ENCODE data around the gene NAA40.

The NAA40 gene

GRCh38 chr11:64003807-64004589 is 65.2 kb downstream of the NAA40 start:
- TF ChIP-seq TAF1 (IDR thresholded peaks at IDR 0.05; ENCODE audit: low read depth, low read length), result no peak
- TF ChIP-seq POU2F2 (IDR thresholded peaks at IDR 0.05; ENCODE audit: low read depth, low read length), result no peak
- TF ChIP-seq PAX5 (IDR thresholded peaks at IDR 0.05; ENCODE audit: insufficient read depth, low read length, severe bottlenecking), result no peak
- TF ChIP-seq POLR2A (IDR thresholded peaks at IDR 0.05; ENCODE audit: low read depth, low read length), result no peak
- TF ChIP-seq POLR2AphosphoS5 (IDR thresholded peaks at IDR 0.05; ENCODE audit: low read depth, low read length), result no peak
- no peak for TF ChIP-seq SPI1 (IDR thresholded peaks at IDR 0.05; ENCODE audit: low read depth, low read length)
- FAIRE-seq, result no peak
- no peak for DNase-seq (ENCODE audit: insufficient read length, low spot score)

- FAIRE-seq (no peak), DNase-seq (ENCODE audit: insufficient read length, low spot score) (no peak)
- no peak for TF ChIP-seq POU2F2 (IDR thresholded peaks at IDR 0.05; ENCODE audit: low read depth, low read length)
- TF ChIP-seq POLR2A (IDR thresholded peaks at IDR 0.05; ENCODE audit: low read depth, low read length), result no peak
- TF ChIP-seq POLR2AphosphoS5 (IDR thresholded peaks at IDR 0.05; ENCODE audit: low read depth, low read length), result no peak
- TF ChIP-seq PAX5 (IDR thresholded peaks at IDR 0.05; ENCODE audit: insufficient read depth, low read length, severe bottlenecking), result no peak
- TF ChIP-seq TAF1 (IDR thresholded peaks at IDR 0.05; ENCODE audit: low read depth, low read length), result no peak
- TF ChIP-seq SPI1 (IDR thresholded peaks at IDR 0.05; ENCODE audit: low read depth, low read length), result no peak
Observed at GRCh38 chr11:64004590-64004984, 65.8 kb downstream of the NAA40 start.

- DNase-seq (ENCODE audit: insufficient read length, low spot score), result no peak
- FAIRE-seq, result no peak
- TF ChIP-seq SPI1 (IDR thresholded peaks at IDR 0.05; ENCODE audit: low read depth, low read length), result no peak
- no peak for TF ChIP-seq TAF1 (IDR thresholded peaks at IDR 0.05; ENCODE audit: low read depth, low read length)
- no peak for TF ChIP-seq POU2F2 (IDR thresholded peaks at IDR 0.05; ENCODE audit: low read depth, low read length)
- TF ChIP-seq PAX5 (IDR thresholded peaks at IDR 0.05; ENCODE audit: insufficient read depth, low read length, severe bottlenecking), result no peak
- no peak for TF ChIP-seq POLR2AphosphoS5 (IDR thresholded peaks at IDR 0.05; ENCODE audit: low read depth, low read length)
- TF ChIP-seq POLR2A (IDR thresholded peaks at IDR 0.05; ENCODE audit: low read depth, low read length), result no peak
Observed at GRCh38 chr11:64005691-64006090, 66.9 kb downstream of the NAA40 start.

GRCh38 chr11:64006398-64006797 is 67.6 kb downstream of the NAA40 start:
- FAIRE-seq, result no peak

More at GRCh38 chr11:64006398-64006797, 67.6 kb downstream of the NAA40 start:
- no peak for TF ChIP-seq POU2F2 (IDR thresholded peaks at IDR 0.05; ENCODE audit: low read depth, low read length)
- no peak for TF ChIP-seq PAX5 (IDR thresholded peaks at IDR 0.05; ENCODE audit: insufficient read depth, low read length, severe bottlenecking)
- no peak for TF ChIP-seq POLR2AphosphoS5 (IDR thresholded peaks at IDR 0.05; ENCODE audit: low read depth, low read length)
- TF ChIP-seq SPI1 (IDR thresholded peaks at IDR 0.05; ENCODE audit: low read depth, low read length), result no peak
- no peak for TF ChIP-seq TAF1 (IDR thresholded peaks at IDR 0.05; ENCODE audit: low read depth, low read length)
- TF ChIP-seq POLR2A (IDR thresholded peaks at IDR 0.05; ENCODE audit: low read depth, low read length), result no peak
- DNase-seq (ENCODE audit: insufficient read length, low spot score), result no peak
